D721Med (cell line): ENCODE data around the gene BRF1.

Experiments used
- DNase-seq: peaks from one replicate; pipeline ENCODE4 v3.0.0; 2011; ENCODE audit warnings: low spot score; ENCODE audit not compliant: insufficient read length
- FAIRE-seq: peaks from 2 replicates; lab custom pipeline; 2011; peaks lifted over from hg19 to GRCh38; lab: Jason Lieb, UNC
- CTCF ChIP-seq: IDR thresholded peaks from 2 replicates; pipeline ENCODE4 v1.5.1; 2012; ENCODE audit warnings: mild to moderate bottlenecking, control low read depth; ENCODE audit not compliant: insufficient read depth; ENCODE audit errors: missing control alignments

Gene BRF1

GRCh38 chr14:105193916-105194782, 106.7 kb downstream of the BRF1 start:
- no peak for DNase-seq
- no peak for TF ChIP-seq CTCF
- FAIRE-seq: no peak

GRCh38 chr14:105192866-105193731, 107.7 kb downstream of the BRF1 start:
- FAIRE-seq (no peak), DNase-seq (no peak)
- TF ChIP-seq CTCF: no peak

GRCh38 chr14:105187935-105188524, 112.8 kb downstream of the BRF1 start:
- no peak for TF ChIP-seq CTCF
- FAIRE-seq (no peak), DNase-seq (no peak)

GRCh38 chr14:105187116-105187515, 113.7 kb downstream of the BRF1 start:
- FAIRE-seq (no peak), DNase-seq (no peak)
- no peak for TF ChIP-seq CTCF

- FAIRE-seq: no peak
- TF ChIP-seq CTCF: no peak
These were observed 114.8 kb downstream of the BRF1 start for GRCh38 chr14:105185973-105186372.

GRCh38 chr14:105185001-105185400, 115.8 kb downstream of the BRF1 start:
- FAIRE-seq: no peak
- no peak for TF ChIP-seq CTCF
- no peak for DNase-seq

More at GRCh38 chr14:105185973-105186372, 114.8 kb downstream of the BRF1 start:
- DNase-seq: no peak
